GM23338 (cell line): ENCODE measurements around the gene CYTH1. TPM values are rescaled to one million over a fixed set of nuclear protein-coding genes. Genes with fewer than 3 reads are reported as not detected.

ENCODE experiments used
- polyA plus RNA-seq: library from polyadenylated mRNA; unstranded; fragments of >200 nt; fragmentation: Nextera tagmentation; extraction: Ambion mirVana; gene quantifications from 2 replicates; pipeline ENCODE4 v1.2.1, GENCODE V29; 2016
- small RNA-seq: library from RNA; depleted of rRNA; stranded (forward); fragments of <200 nt; gene quantifications from one replicate; pipeline ENCODE3, GENCODE V24; 2014; ENCODE audit warnings: low replicate concordance
- total RNA-seq: library from RNA; depleted of rRNA; stranded (reverse); fragments of >200 nt; shearing (Covaris generic); gene quantifications from 2 replicates; pipeline ENCODE4 v1.2.3, GENCODE V29; 2014; rRNA removed

CYTH1 gene
- total and polyA plus RNA-seq, 2 experiments from 2014 or later: 13.8 to 14.5 TPM

Small RNAs within 50 kb of the gene (small RNA-seq; reads per million reads assigned to genes)
- not detected for gene RNU6-638P

Other genes starting within 250 kb of the CYTH1 start
- 0.59 and 1.5 TPM in 2 replicates for gene DNAH17, start 204.9 kb downstream of the CYTH1 start, total RNA-seq
- gene DNAH17, start 204.9 kb downstream of the CYTH1 start, polyA plus RNA-seq: 2.0 and 2.2 TPM in 2 replicates
- 55.5 and 58.7 TPM in 2 replicates for gene USP36, start 58.5 kb upstream of the CYTH1 start, total RNA-seq
- gene USP36, start 58.5 kb upstream of the CYTH1 start, polyA plus RNA-seq: 36.2 and 38.1 TPM in 2 replicates
- gene CEP295NL, start 120.9 kb upstream of the CYTH1 start, total RNA-seq: 0.62 and 0.69 TPM in 2 replicates
- gene CEP295NL, start 120.9 kb upstream of the CYTH1 start, polyA plus RNA-seq: 0.31 TPM in 1 of 2 replicates, not detected in the other
- 22.5 and 24.4 TPM in 2 replicates for gene TIMP2, start 143.1 kb upstream of the CYTH1 start, total RNA-seq
- 10.6 and 12.5 TPM in 2 replicates for gene TIMP2, start 143.1 kb upstream of the CYTH1 start, polyA plus RNA-seq
- 36.5 and 45.7 TPM in 2 replicates for gene LGALS3BP, start 197.7 kb upstream of the CYTH1 start, total RNA-seq
- gene LGALS3BP, start 197.7 kb upstream of the CYTH1 start, polyA plus RNA-seq: 15.1 and 15.5 TPM in 2 replicates
- gene CANT1, start 227.5 kb upstream of the CYTH1 start, total RNA-seq: 22.4 and 38.8 TPM in 2 replicates
- gene CANT1, start 227.5 kb upstream of the CYTH1 start, polyA plus RNA-seq: 5.9 and 8.0 TPM in 2 replicates
- 1.9 and 5.2 TPM in 2 replicates for gene C1QTNF1, start 241.9 kb upstream of the CYTH1 start, total RNA-seq
- 1.1 and 1.5 TPM in 2 replicates for gene C1QTNF1, start 241.9 kb upstream of the CYTH1 start, polyA plus RNA-seq